Measurements from ENCODE around the gene USP4.

DNA sequence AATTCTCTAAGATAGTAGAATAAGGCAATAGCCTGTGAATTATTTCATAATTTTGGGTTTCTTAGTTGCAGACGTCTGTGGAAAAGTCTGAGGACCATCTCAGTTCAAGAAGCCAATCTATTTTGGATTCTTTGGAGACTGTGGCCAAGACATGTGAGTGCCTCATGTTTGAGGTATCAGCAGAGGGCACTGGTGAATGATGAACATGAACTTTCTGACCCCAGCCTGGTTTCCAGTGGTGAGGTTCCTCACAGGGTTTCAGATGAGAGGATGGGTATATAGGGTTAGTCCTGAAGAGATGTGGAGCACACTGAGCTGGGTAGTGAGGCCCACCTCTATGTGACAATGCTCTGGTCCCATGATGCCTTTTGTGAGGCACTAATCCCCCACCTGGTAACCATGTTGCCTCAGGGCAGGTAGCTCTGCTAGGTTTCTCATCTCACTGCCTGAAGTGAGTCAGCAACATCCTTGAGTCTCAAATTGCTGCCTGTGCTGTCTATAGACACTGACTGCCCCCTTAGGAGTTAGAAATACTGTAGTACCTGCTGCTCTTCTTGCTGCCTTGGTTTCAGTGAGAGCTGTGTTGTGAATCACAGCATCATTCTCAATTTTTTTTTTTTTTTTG is 95.2 kb downstream of the USP4 start:
- TF ChIP-seq, protein P1, sequence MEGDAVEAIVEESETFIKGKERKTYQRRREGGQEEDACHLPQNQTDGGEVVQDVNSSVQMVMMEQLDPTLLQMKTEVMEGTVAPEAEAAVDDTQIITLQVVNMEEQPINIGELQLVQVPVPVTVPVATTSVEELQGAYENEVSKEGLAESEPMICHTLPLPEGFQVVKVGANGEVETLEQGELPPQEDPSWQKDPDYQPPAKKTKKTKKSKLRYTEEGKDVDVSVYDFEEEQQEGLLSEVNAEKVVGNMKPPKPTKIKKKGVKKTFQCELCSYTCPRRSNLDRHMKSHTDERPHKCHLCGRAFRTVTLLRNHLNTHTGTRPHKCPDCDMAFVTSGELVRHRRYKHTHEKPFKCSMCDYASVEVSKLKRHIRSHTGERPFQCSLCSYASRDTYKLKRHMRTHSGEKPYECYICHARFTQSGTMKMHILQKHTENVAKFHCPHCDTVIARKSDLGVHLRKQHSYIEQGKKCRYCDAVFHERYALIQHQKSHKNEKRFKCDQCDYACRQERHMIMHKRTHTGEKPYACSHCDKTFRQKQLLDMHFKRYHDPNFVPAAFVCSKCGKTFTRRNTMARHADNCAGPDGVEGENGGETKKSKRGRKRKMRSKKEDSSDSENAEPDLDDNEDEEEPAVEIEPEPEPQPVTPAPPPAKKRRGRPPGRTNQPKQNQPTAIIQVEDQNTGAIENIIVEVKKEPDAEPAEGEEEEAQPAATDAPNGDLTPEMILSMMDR (IDR thresholded peaks at IDR 0.05) = no peak
- no peak for TF ChIP-seq EZH2 (IDR thresholded peaks at IDR 0.05)
- no peak for TF ChIP-seq EZH2phosphoT487 (IDR thresholded peaks at IDR 0.05)
